ENCODE data around the gene INPP5J. TPM values are rescaled to one million over a fixed set of nuclear protein-coding genes. Genes with fewer than 3 reads are reported as not detected.

INPP5J gene
- polyA plus RNA-seq, 4 donors: 12.2 to 93.7 (median 48.0) TPM

- Histone ChIP-seq H3K36me3 (ENCODE audit: control insufficient read depth in 3 of 3, insufficient read depth in 2 of 3, low read depth in 1 of 3, low read length in 3 of 3) (peaks cover 0 to 9% (median 2%) of the 10 kb centered on the region in 3 donors), H3K27me3 (ENCODE audit: control insufficient read depth in 3 of 3, insufficient read depth in 3 of 3, low read length in 3 of 3) (peaks cover 0 to 25% (median 7%) of the 10 kb centered on the region in 3 donors), H3K27ac (ENCODE audit: low read depth in 1 of 3, low read length in 2 of 3) (no peak overlapping the region), H3K9me3 (ENCODE audit: control insufficient read depth in 2 of 2, insufficient read depth in 1 of 2, low read depth in 1 of 2, low read length in 1 of 2) (no peaks in the 10 kb centered on the region), H3K4me3 (ENCODE audit: low read depth in 1 of 3, low read length in 3 of 3) (no peak overlapping the region), H3K4me1 (ENCODE audit: control insufficient read depth in 3 of 3, insufficient read depth in 2 of 3, low read depth in 1 of 3, low read length in 2 of 3) (no peaks in the 10 kb centered on the region)
- no peak for FAIRE-seq
- WGBS, 3 donors: 41 to 66% (median 42%) methylated on average over 3 of the region's 3 CpGs
- DNase-seq: no peak
Measured at GRCh38 chr22:31139066-31139465, 16.3 kb downstream of the INPP5J start.

GRCh38 chr22:31139866-31140716 is 17.3 kb downstream of the INPP5J start, which contains the start of gene PLA2G3:
TSS of gene PLA2G3 (minus strand) at chr22:31140508. CDS start at chr22:31140354, 154 bp downstream.
- FAIRE-seq (no peak), DNase-seq (peak in 1 of 2 donors; percentile 36)
- H3K36me3 ChIP-seq (ENCODE audit: control insufficient read depth in 3 of 3, insufficient read depth in 2 of 3, low read depth in 1 of 3, low read length in 3 of 3): peaks cover 0 to 2% (median 0%) of the 10 kb centered on the region in 3 donors
- peak within 1 kb of the TSS in 1 of 3 donors; percentile 19 for H3K27ac ChIP-seq (ENCODE audit: low read depth in 1 of 3, low read length in 2 of 3)
- no peaks in the 10 kb centered on the region for H3K4me1 ChIP-seq (ENCODE audit: control insufficient read depth in 3 of 3, insufficient read depth in 2 of 3, low read depth in 1 of 3, low read length in 2 of 3)
- H3K9me3 ChIP-seq (ENCODE audit: control insufficient read depth in 2 of 2, insufficient read depth in 1 of 2, low read depth in 1 of 2, low read length in 1 of 2): no peaks in the 10 kb centered on the region
- WGBS, 3 donors: 38 to 47% (median 43%) methylated on average over 21 to 24 of the region's 24 CpGs
- H3K27me3 ChIP-seq (ENCODE audit: control insufficient read depth in 3 of 3, insufficient read depth in 3 of 3, low read length in 3 of 3): peaks cover 0 to 25% (median 7%) of the 10 kb centered on the region in 3 donors
- no peak within 1 kb of the TSS for H3K4me3 ChIP-seq (ENCODE audit: low read depth in 1 of 3, low read length in 3 of 3)

- 20 to 69% (median 34%) methylated on average over 5 of the region's 5 CpGs for WGBS, 3 donors
- H3K27ac ChIP-seq (ENCODE audit: low read depth in 1 of 3, low read length in 2 of 3): peak overlapping the region in 1 of 3 donors; percentile 19
- no peak for DNase-seq
Measured at GRCh38 chr22:31140746-31141145, 18.0 kb downstream of the INPP5J start.

GRCh38 chr22:31141551-31141950 is 18.8 kb downstream of the INPP5J start:
- no peak for DNase-seq
- no peak for FAIRE-seq
- Histone ChIP-seq H3K27me3 (ENCODE audit: control insufficient read depth in 3 of 3, insufficient read depth in 3 of 3, low read length in 3 of 3) (peaks cover 0 to 25% (median 7%) of the 10 kb centered on the region in 3 donors), H3K9me3 (ENCODE audit: control insufficient read depth in 2 of 2, insufficient read depth in 1 of 2, low read depth in 1 of 2, low read length in 1 of 2) (no peaks in the 10 kb centered on the region), H3K36me3 (ENCODE audit: control insufficient read depth in 3 of 3, insufficient read depth in 2 of 3, low read depth in 1 of 3, low read length in 3 of 3) (no peaks in the 10 kb centered on the region), H3K4me3 (ENCODE audit: low read depth in 1 of 3, low read length in 3 of 3) (no peak overlapping the region), H3K4me1 (ENCODE audit: control insufficient read depth in 3 of 3, insufficient read depth in 2 of 3, low read depth in 1 of 3, low read length in 2 of 3) (no peaks in the 10 kb centered on the region), H3K27ac (ENCODE audit: low read depth in 1 of 3, low read length in 2 of 3) (no peak overlapping the region)
- 86 to 88% (median 88%) methylated on average over 2 of the region's 2 CpGs for WGBS, 3 donors

More at GRCh38 chr22:31140746-31141145, 18.0 kb downstream of the INPP5J start:
- no peaks in the 10 kb centered on the region for H3K4me1 ChIP-seq (ENCODE audit: control insufficient read depth in 3 of 3, insufficient read depth in 2 of 3, low read depth in 1 of 3, low read length in 2 of 3)
- H3K4me3 ChIP-seq (ENCODE audit: low read depth in 1 of 3, low read length in 3 of 3): no peak overlapping the region
- peaks cover 0 to 25% (median 7%) of the 10 kb centered on the region in 3 donors for H3K27me3 ChIP-seq (ENCODE audit: control insufficient read depth in 3 of 3, insufficient read depth in 3 of 3, low read length in 3 of 3)
- H3K9me3 ChIP-seq (ENCODE audit: control insufficient read depth in 2 of 2, insufficient read depth in 1 of 2, low read depth in 1 of 2, low read length in 1 of 2): no peaks in the 10 kb centered on the region
- no peaks in the 10 kb centered on the region for H3K36me3 ChIP-seq (ENCODE audit: control insufficient read depth in 3 of 3, insufficient read depth in 2 of 3, low read depth in 1 of 3, low read length in 3 of 3)
- FAIRE-seq: no peak

- no peak for DNase-seq
- no peaks in the 10 kb centered on the region for H3K4me1 ChIP-seq (ENCODE audit: control insufficient read depth in 3 of 3, insufficient read depth in 2 of 3, low read depth in 1 of 3, low read length in 2 of 3)
- no peak overlapping the region for H3K27ac ChIP-seq (ENCODE audit: low read depth in 1 of 3, low read length in 2 of 3)
- H3K9me3 ChIP-seq (ENCODE audit: control insufficient read depth in 2 of 2, insufficient read depth in 1 of 2, low read depth in 1 of 2, low read length in 1 of 2): peaks cover 0 to 2% of the 10 kb centered on the region in 2 donors
- peaks cover 0 to 25% (median 7%) of the 10 kb centered on the region in 3 donors for H3K27me3 ChIP-seq (ENCODE audit: control insufficient read depth in 3 of 3, insufficient read depth in 3 of 3, low read length in 3 of 3)
- no peaks in the 10 kb centered on the region for H3K36me3 ChIP-seq (ENCODE audit: control insufficient read depth in 3 of 3, insufficient read depth in 2 of 3, low read depth in 1 of 3, low read length in 3 of 3)
- 71 to 82% (median 79%) methylated on average over 4 of the region's 4 CpGs for WGBS, 3 donors
- FAIRE-seq: no peak
- no peak overlapping the region for H3K4me3 ChIP-seq (ENCODE audit: low read depth in 1 of 3, low read length in 3 of 3)
Measured at GRCh38 chr22:31142285-31142684, 19.5 kb downstream of the INPP5J start.

GRCh38 chr22:31143038-31143437 is 20.3 kb downstream of the INPP5J start:
- H3K4me1 ChIP-seq (ENCODE audit: control insufficient read depth in 3 of 3, insufficient read depth in 2 of 3, low read depth in 1 of 3, low read length in 2 of 3): no peaks in the 10 kb centered on the region
- DNase-seq: no peak
- H3K9me3 ChIP-seq (ENCODE audit: control insufficient read depth in 2 of 2, insufficient read depth in 1 of 2, low read depth in 1 of 2, low read length in 1 of 2): peaks cover 0 to 8% of the 10 kb centered on the region in 2 donors
- peaks cover 0 to 25% (median 7%) of the 10 kb centered on the region in 3 donors for H3K27me3 ChIP-seq (ENCODE audit: control insufficient read depth in 3 of 3, insufficient read depth in 3 of 3, low read length in 3 of 3)
- H3K27ac ChIP-seq (ENCODE audit: low read depth in 1 of 3, low read length in 2 of 3): no peak overlapping the region
- H3K36me3 ChIP-seq (ENCODE audit: control insufficient read depth in 3 of 3, insufficient read depth in 2 of 3, low read depth in 1 of 3, low read length in 3 of 3): no peaks in the 10 kb centered on the region
- 74 to 84% (median 75%) methylated on average over 3 of the region's 3 CpGs for whole genome bisulfite sequencing, 3 donors
- FAIRE-seq: no peak
- no peak overlapping the region for H3K4me3 ChIP-seq (ENCODE audit: low read depth in 1 of 3, low read length in 3 of 3)

GRCh38 chr22:31143537-31143936 is 20.8 kb downstream of the INPP5J start:
- H3K27ac ChIP-seq (ENCODE audit: low read depth in 1 of 3, low read length in 2 of 3): no peak overlapping the region
- 81 to 88% (median 84%) methylated on average over 3 of the region's 3 CpGs for WGBS, 3 donors
- DNase-seq (no peak), FAIRE-seq (no peak)
- no peaks in the 10 kb centered on the region for H3K4me1 ChIP-seq (ENCODE audit: control insufficient read depth in 3 of 3, insufficient read depth in 2 of 3, low read depth in 1 of 3, low read length in 2 of 3)
- peaks cover 0 to 8% of the 10 kb centered on the region in 2 donors for H3K9me3 ChIP-seq (ENCODE audit: control insufficient read depth in 2 of 2, insufficient read depth in 1 of 2, low read depth in 1 of 2, low read length in 1 of 2)
- no peak overlapping the region for H3K4me3 ChIP-seq (ENCODE audit: low read depth in 1 of 3, low read length in 3 of 3)
- H3K36me3 ChIP-seq (ENCODE audit: control insufficient read depth in 3 of 3, insufficient read depth in 2 of 3, low read depth in 1 of 3, low read length in 3 of 3): no peaks in the 10 kb centered on the region
- H3K27me3 ChIP-seq (ENCODE audit: control insufficient read depth in 3 of 3, insufficient read depth in 3 of 3, low read length in 3 of 3): peaks cover 0 to 24% (median 7%) of the 10 kb centered on the region in 3 donors

- H3K27me3 ChIP-seq (ENCODE audit: control insufficient read depth in 3 of 3, insufficient read depth in 3 of 3, low read length in 3 of 3): peaks cover 0 to 17% (median 7%) of the 10 kb centered on the region in 3 donors
- DNase-seq: peak in 1 of 2 donors; percentile 54
- no peaks in the 10 kb centered on the region for H3K36me3 ChIP-seq (ENCODE audit: control insufficient read depth in 3 of 3, insufficient read depth in 2 of 3, low read depth in 1 of 3, low read length in 3 of 3)
- H3K4me1 ChIP-seq (ENCODE audit: control insufficient read depth in 3 of 3, insufficient read depth in 2 of 3, low read depth in 1 of 3, low read length in 2 of 3): peaks cover 0 to 3% (median 0%) of the 10 kb centered on the region in 3 donors
- no peak overlapping the region for H3K27ac ChIP-seq (ENCODE audit: low read depth in 1 of 3, low read length in 2 of 3)
- no peak overlapping the region for H3K4me3 ChIP-seq (ENCODE audit: low read depth in 1 of 3, low read length in 3 of 3)
- no peak for FAIRE-seq
- H3K9me3 ChIP-seq (ENCODE audit: control insufficient read depth in 2 of 2, insufficient read depth in 1 of 2, low read depth in 1 of 2, low read length in 1 of 2): peaks cover 0 to 8% of the 10 kb centered on the region in 2 donors
Measured at GRCh38 chr22:31144223-31144622, 21.5 kb downstream of the INPP5J start.

Measured in small intestine (tissue), 7 donors.